H1 (cell line): ENCODE data around the gene RPRD1A. TPM values are rescaled to one million over a fixed set of nuclear protein-coding genes. Genes with fewer than 3 reads are reported as not detected.

Experiments
- CTCF ChIA-PET: fragments of 300-600 bp; sonication (Branson Sonifier 250); formaldehyde crosslinking; loops from one replicate; lab custom pipeline; 2021; ENCODE audit not compliant: partially characterized antibody; lab: Charles Lee
- POLR2A ChIA-PET: fragments of 300-600 bp; sonication (Branson Sonifier 250); formaldehyde crosslinking; loops from one replicate; lab custom pipeline; 2021; ENCODE audit warnings: inconsistent platforms; ENCODE audit not compliant: partially characterized antibody; lab: Charles Lee
- DNase-seq, 2 experiments: peaks; one replicate each; pipeline versions ENCODE4 v3.0.0 to v3.0.0-alpha.2; 2010 to 2022; ENCODE audit warnings: low spot score in 2 of 2, low read depth in 1 of 2, mixed read lengths in 1 of 2
- FAIRE-seq: peaks from 2 replicates; lab custom pipeline; 2011; peaks lifted over from hg19 to GRCh38; lab: Jason Lieb, UNC
- H2AFZ ChIP-seq: 2 replicates; pipeline ENCODE4 v1.8.1; 2012; ENCODE audit warnings: low read length, inconsistent platforms
- H2AK5ac ChIP-seq: 2 replicates; pipeline ENCODE4 v1.6.1; 2013; ENCODE audit warnings: low read depth, low read length
- H2BK120ac ChIP-seq: replicated peaks from 2 replicates; pipeline ENCODE3; 2013; ENCODE audit warnings: low read depth, low read length, inconsistent platforms
- H2BK12ac ChIP-seq: 2 replicates; pipeline ENCODE4 v1.6.1; 2013; ENCODE audit warnings: low read depth, low read length
- H2BK15ac ChIP-seq: 2 replicates; pipeline ENCODE4 v1.6.1; 2013; ENCODE audit warnings: low read length
- H2BK20ac ChIP-seq: 2 replicates; pipeline ENCODE4 v1.6.1; 2013; ENCODE audit warnings: low read length
- H2BK5ac ChIP-seq: 2 replicates; pipeline ENCODE4 v1.6.1; 2013; ENCODE audit warnings: low read depth, low read length
- H3K14ac ChIP-seq: 2 replicates; pipeline ENCODE4 v1.6.1; 2013; ENCODE audit warnings: inconsistent platforms; ENCODE audit not compliant: insufficient read length
- H3K18ac ChIP-seq: 2 replicates; pipeline ENCODE4 v1.6.1; 2013; ENCODE audit warnings: low read length; ENCODE audit errors: extremely low read depth
- H3K23ac ChIP-seq: 2 replicates; pipeline ENCODE4 v1.6.1; 2013; ENCODE audit warnings: inconsistent platforms; ENCODE audit not compliant: insufficient read length
- H3K23me2 ChIP-seq: 2 replicates; pipeline ENCODE4 v1.6.1; 2013; ENCODE audit warnings: low read depth, low read length
- H3K27ac ChIP-seq: 2 replicates; pipeline ENCODE4 v1.6.1; 2011; ENCODE audit warnings: low read depth, low read length, inconsistent platforms
- H3K27me3 ChIP-seq, 4 experiments: replicated peaks in 1 of 4; 1 replicate in 1 of 4; 2 replicates in 3 of 4; pipeline versions ENCODE4 v1.6.1 to v1.8.1; 2011 to 2013; ENCODE audit warnings: low read length in 3 of 4, mild to moderate bottlenecking in 3 of 4, inconsistent platforms in 2 of 4, mixed read lengths in 2 of 4, moderate library complexity in 1 of 4; ENCODE audit not compliant: control insufficient read depth in 3 of 4, insufficient read depth in 3 of 4; ENCODE audit errors: extremely low read depth in 1 of 4
- H3K36me3 ChIP-seq, 4 experiments: 2 replicates each; pipeline versions ENCODE4 v1.6.1 to v1.8.1; 2011 to 2013; ENCODE audit warnings: mild to moderate bottlenecking in 4 of 4, low read length in 3 of 4, moderate library complexity in 2 of 4, control low read depth in 1 of 4, inconsistent platforms in 1 of 4; ENCODE audit not compliant: insufficient read depth in 4 of 4, control insufficient read depth in 2 of 4
- H3K4ac ChIP-seq: replicated peaks from 2 replicates; pipeline ENCODE3; 2013; ENCODE audit warnings: low read length, low read depth, mixed read lengths, inconsistent platforms; ENCODE audit not compliant: insufficient read length
- H3K4me1 ChIP-seq, 4 experiments: replicated peaks in 1 of 4; 1 replicate in 1 of 4; 2 replicates in 3 of 4; pipeline versions ENCODE4 v1.6.1 to v1.8.1; 2011 to 2013; ENCODE audit warnings: low read length in 3 of 4, inconsistent platforms in 2 of 4, mixed read lengths in 1 of 4; ENCODE audit not compliant: insufficient read depth in 4 of 4, control insufficient read depth in 3 of 4
- H3K4me2 ChIP-seq, 2 experiments: 2 replicates each; pipeline versions ENCODE4 v1.6.1 to v1.8.1; 2011 to 2013; ENCODE audit warnings: low read depth in 2 of 2, low read length in 2 of 2, control low read depth in 1 of 2, inconsistent platforms in 1 of 2, mild to moderate bottlenecking in 1 of 2; ENCODE audit not compliant: insufficient read depth in 1 of 2
- H3K4me3 ChIP-seq, 4 experiments: fragments of 200-600, 300-600 bp in 1 of 4; sonication (generic), shearing (Covaris generic), sonication (Bioruptor Twin) in 1 of 4; 2 replicates each; pipeline versions ENCODE4 v1.5.1 to v1.8.1; 2011 to 2016; ENCODE audit warnings: low read length in 4 of 4, low read depth in 3 of 4, control low read depth in 2 of 4, inconsistent platforms in 2 of 4, mild to moderate bottlenecking in 2 of 4, mixed read lengths in 1 of 4, moderate library complexity in 1 of 4; ENCODE audit not compliant: insufficient read depth in 2 of 4; ENCODE audit errors: extremely low read depth in 1 of 4
- H3K56ac ChIP-seq: replicated peaks from 2 replicates; pipeline ENCODE3; 2013; ENCODE audit warnings: low read depth, mild to moderate bottlenecking, mixed read lengths, low read length, inconsistent platforms; ENCODE audit not compliant: insufficient read length
- H3K79me1 ChIP-seq: 2 replicates; pipeline ENCODE4 v1.6.1; 2013; ENCODE audit warnings: low read depth, low read length, control low read depth
- H3K79me2 ChIP-seq, 2 experiments: 2 replicates each; pipeline versions ENCODE4 v1.6.1 to v1.8.1; 2012 to 2013; ENCODE audit warnings: low read length in 2 of 2, mild to moderate bottlenecking in 2 of 2, inconsistent platforms in 1 of 2; ENCODE audit not compliant: insufficient read depth in 2 of 2, control insufficient read depth in 1 of 2
- H3K9ac ChIP-seq, 4 experiments: replicated peaks in 1 of 4; 1 replicate in 1 of 4; 2 replicates in 3 of 4; pipeline versions ENCODE4 v1.6.1 to v1.8.1; 2011 to 2013; ENCODE audit warnings: low read depth in 3 of 4, low read length in 3 of 4, control low read depth in 2 of 4, mild to moderate bottlenecking in 2 of 4, moderate library complexity in 2 of 4, inconsistent platforms in 1 of 4; ENCODE audit errors: extremely low read depth in 1 of 4
- H3K9me3 ChIP-seq, 2 experiments: 2 replicates each; pipeline versions ENCODE4 v1.6.1 to v1.8.1; 2012 to 2013; ENCODE audit warnings: mild to moderate bottlenecking in 2 of 2, moderate library complexity in 2 of 2, control low read depth in 1 of 2, inconsistent platforms in 1 of 2, low read depth in 1 of 2, low read length in 1 of 2, mixed read lengths in 1 of 2; ENCODE audit not compliant: insufficient read depth in 2 of 2
- H4K20me1 ChIP-seq, 2 experiments: replicated peaks in 1 of 2; 2 replicates each; pipeline versions ENCODE3 to v1.8.1; 2011 to 2013; ENCODE audit warnings: inconsistent platforms in 2 of 2, low read length in 2 of 2, mild to moderate bottlenecking in 1 of 2; ENCODE audit not compliant: insufficient read depth in 2 of 2, control insufficient read depth in 1 of 2
- H4K5ac ChIP-seq: 2 replicates; pipeline ENCODE4 v1.6.1; 2013; ENCODE audit warnings: low read length, low read depth, mixed read lengths, inconsistent platforms; ENCODE audit not compliant: insufficient read length
- H4K8ac ChIP-seq: 2 replicates; pipeline ENCODE4 v1.8.0; 2013; ENCODE audit warnings: mild to moderate bottlenecking, moderate library complexity, low read length, inconsistent platforms; ENCODE audit not compliant: insufficient read depth; ENCODE audit errors: extremely low read depth
- H4K91ac ChIP-seq: replicated peaks from 2 replicates; pipeline ENCODE3; 2013; ENCODE audit warnings: low read length, mixed read lengths, inconsistent platforms; ENCODE audit not compliant: insufficient read length
- BACH1 ChIP-seq: IDR thresholded peaks from 2 replicates; pipeline ENCODE4 v1.6.1; 2012; ENCODE audit warnings: low read length, improper control_type of control experiment
- BCL11A ChIP-seq, 2 experiments: IDR thresholded peaks; one replicate each; pipeline ENCODE4 v1.6.1; 2011; ENCODE audit warnings: low read depth in 2 of 2, low read length in 2 of 2, mild to moderate bottlenecking in 2 of 2
- BRCA1 ChIP-seq: IDR thresholded peaks from 2 replicates; pipeline ENCODE4 v1.6.1; 2012; ENCODE audit warnings: low read depth, low read length, improper control_type of control experiment
- CBX8 ChIP-seq: fragments of 300-800, 300-1000 bp; sonication (generic); IDR thresholded peaks from 2 replicates; pipeline ENCODE4 v1.7.1; 2016; ENCODE audit warnings: low read depth, low read length, borderline replicate concordance
- CEBPB ChIP-seq: IDR thresholded peaks from 2 replicates; pipeline ENCODE4 v1.6.1; 2012; ENCODE audit warnings: low read depth, low read length
- EP300 ChIP-seq, 2 experiments: IDR thresholded peaks; 1 replicate in 1 of 2; 2 replicates in 1 of 2; pipeline ENCODE4 v1.6.1; 2011 to 2012; ENCODE audit warnings: low read depth in 2 of 2, low read length in 2 of 2, mild to moderate bottlenecking in 2 of 2, borderline replicate concordance in 1 of 2, inconsistent platforms in 1 of 2, moderate library complexity in 1 of 2
- GABPA ChIP-seq: IDR thresholded peaks from 2 replicates; pipeline ENCODE4 v1.6.1; 2011; ENCODE audit warnings: mild to moderate bottlenecking, low read length, moderate library complexity, borderline replicate concordance; ENCODE audit not compliant: insufficient read depth
- HDAC2 ChIP-seq, 2 experiments: fragments of 300-600 bp in 1 of 2; sonication (generic) in 1 of 2; IDR thresholded peaks; 2 replicates each; pipeline ENCODE4 v1.6.1; 2011 to 2012; ENCODE audit warnings: low read depth in 2 of 2, low read length in 2 of 2, mild to moderate bottlenecking in 2 of 2, moderate library complexity in 2 of 2, borderline replicate concordance in 1 of 2, inconsistent platforms in 1 of 2
- NRF1 ChIP-seq: IDR thresholded peaks from 2 replicates; pipeline ENCODE4 v1.6.1; 2011; ENCODE audit warnings: mild to moderate bottlenecking, low read depth, low read length, improper control_type of control experiment
- POU5F1 ChIP-seq: IDR thresholded peaks from 2 replicates; pipeline ENCODE4 v1.6.1; 2011; ENCODE audit warnings: low read depth, mild to moderate bottlenecking, low read length, moderate library complexity
- RAD21 ChIP-seq, 2 experiments: IDR thresholded peaks in 1 of 2; conservative IDR thresholded peaks in 1 of 2; 2 replicates each; pipeline ENCODE4 v1.6.1; 2011; ENCODE audit warnings: low read depth in 2 of 2, low read length in 2 of 2, improper control_type of control experiment in 1 of 2, inconsistent platforms in 1 of 2, mild to moderate bottlenecking in 1 of 2, moderate library complexity in 1 of 2
- TAF1 ChIP-seq: IDR thresholded peaks from 2 replicates; pipeline ENCODE4 v1.6.1; 2011; ENCODE audit warnings: mild to moderate bottlenecking, low read depth, low read length
- polyA plus RNA-seq, 7 experiments: library from polyadenylated mRNA; depleted of rRNA in 3 of 7; stranded (reverse) in 5 of 7; unstranded in 2 of 7; fragments of >200 nt in 5 of 7; fragments of 200-250 nt in 2 of 7; gene quantifications; 1 replicate in 5 of 7; 2 replicates in 1 of 7; 4 replicates in 1 of 7; pipeline versions ENCODE4 v1.2.1 to v1.2.3, GENCODE V29; 2011 to 2013; ENCODE audit warnings: missing spikeins in 2 of 7, mixed read lengths in 2 of 7
- total RNA-seq: library from RNA; stranded (reverse); fragmentation: NEBNext Ultra II Directional; extraction: Animal tissue kit (Norgen Biotek cat#: 25700); gene quantifications from 2 replicates; pipeline ENCODE4 v1.2.1, GENCODE V29; 2021
- TF ChIP-seq, protein P1 (sequence below): IDR thresholded peaks from 2 replicates; pipeline ENCODE4 v1.6.1; 2012; ENCODE audit warnings: low read length, inconsistent platforms

Gene RPRD1A
- total and polyA plus RNA-seq, 2 of the 8 experiments (the other 6 are each of a cell fraction or from before 2014, with no cell fraction given): 40.5 to 106 TPM

DNA sequence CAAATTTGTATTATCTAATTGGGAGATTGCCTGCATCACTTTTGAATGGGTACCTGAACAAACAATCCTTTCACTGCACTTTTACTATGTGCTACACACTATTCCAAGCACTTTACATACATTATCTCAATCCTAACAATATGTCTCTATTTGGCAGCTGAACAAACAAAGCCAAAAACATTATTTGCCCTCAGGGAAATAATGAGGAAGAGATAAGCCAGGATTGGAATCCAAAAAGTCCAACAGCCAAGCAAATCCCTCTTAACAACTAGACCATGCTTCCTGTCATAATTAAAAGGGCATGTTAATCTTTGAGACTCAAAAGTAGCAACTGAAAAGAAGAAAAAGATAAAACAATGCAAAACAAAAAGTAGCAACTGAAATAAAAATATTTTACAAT, 32.1 kb downstream of the RPRD1A start:
- H3K79me2 ChIP-seq: peaks cover 0 to 92% of the 10 kb centered on the region in 2 experiments; a peak in 2 of 4 replicates
- no peak overlapping the region for H4K5ac ChIP-seq
- no peak overlapping the region for H3K18ac ChIP-seq
- no peak overlapping the region for H3K4me3 ChIP-seq
- no peak overlapping the region for H2BK120ac ChIP-seq
- ChIA-PET POLR2A (no interaction called here), CTCF (interaction anchor here (1.4 kb wide), 1 partner anchor 17 kb away, joined by 4 read pairs; no protein-coding TSS in a partner anchor)
- no peak overlapping the region for H2BK20ac ChIP-seq
- H2BK15ac ChIP-seq: no peak overlapping the region
- no peak overlapping the region for H3K9ac ChIP-seq
- no peak overlapping the region for H3K23ac ChIP-seq
- no peak overlapping the region for H2BK5ac ChIP-seq
- H2AFZ ChIP-seq: no peak overlapping the region
- no peaks in the 10 kb centered on the region for H3K23me2 ChIP-seq
- H3K4ac ChIP-seq: no peak overlapping the region
- H3K36me3 ChIP-seq: peaks cover 0 to 46% (median 22%) of the 10 kb centered on the region in 4 experiments; a peak in 5 of 8 replicates
- H3K56ac ChIP-seq: no peak overlapping the region
- FAIRE-seq: no peak
- no peak overlapping the region for H2BK12ac ChIP-seq
- no peak overlapping the region for H3K4me2 ChIP-seq
- no peaks in the 10 kb centered on the region for H3K27me3 ChIP-seq
- no peak overlapping the region for H4K91ac ChIP-seq
- no peak for DNase-seq
- no peaks in the 10 kb centered on the region; the same call in none of the 2 replicates for H3K79me1 ChIP-seq
- H4K20me1 ChIP-seq: peaks cover 0 to 5% of the 10 kb centered on the region in 2 experiments
- H3K27ac ChIP-seq: no peak overlapping the region
- H2AK5ac ChIP-seq: no peak overlapping the region
- H3K9me3 ChIP-seq: peaks cover 13 to 14% of the 10 kb centered on the region in 2 experiments
- H3K14ac ChIP-seq: no peak overlapping the region
- no peak overlapping the region for H4K8ac ChIP-seq
- H3K4me1 ChIP-seq: no peaks in the 10 kb centered on the region
- TF ChIP-seq BACH1 (no peak), BRCA1 (no peak), NRF1 (no peak), CBX8 (no peak), GABPA (no peak), HDAC2 (IDR thresholded peaks at IDR 0.05; ENCODE audit: borderline replicate concordance in 1 of 2, low read depth in 2 of 2, low read length in 2 of 2) (no peak), CEBPB (no peak), TAF1 (no peak), EP300 (IDR thresholded peaks at IDR 0.05; ENCODE audit: borderline replicate concordance in 1 of 2, low read depth in 2 of 2, low read length in 2 of 2) (no peak), BCL11A (IDR thresholded peaks at IDR 0.05; ENCODE audit: low read depth in 2 of 2, low read length in 2 of 2) (no peak), RAD21 (IDR thresholded peaks at IDR 0.05 in 1 of 2, conservative IDR thresholded peaks at IDR 0.05 in 1 of 2; ENCODE audit: low read depth in 2 of 2, low read length in 2 of 2) (no peak), POU5F1 (no peak)
- TF ChIP-seq, protein P1, sequence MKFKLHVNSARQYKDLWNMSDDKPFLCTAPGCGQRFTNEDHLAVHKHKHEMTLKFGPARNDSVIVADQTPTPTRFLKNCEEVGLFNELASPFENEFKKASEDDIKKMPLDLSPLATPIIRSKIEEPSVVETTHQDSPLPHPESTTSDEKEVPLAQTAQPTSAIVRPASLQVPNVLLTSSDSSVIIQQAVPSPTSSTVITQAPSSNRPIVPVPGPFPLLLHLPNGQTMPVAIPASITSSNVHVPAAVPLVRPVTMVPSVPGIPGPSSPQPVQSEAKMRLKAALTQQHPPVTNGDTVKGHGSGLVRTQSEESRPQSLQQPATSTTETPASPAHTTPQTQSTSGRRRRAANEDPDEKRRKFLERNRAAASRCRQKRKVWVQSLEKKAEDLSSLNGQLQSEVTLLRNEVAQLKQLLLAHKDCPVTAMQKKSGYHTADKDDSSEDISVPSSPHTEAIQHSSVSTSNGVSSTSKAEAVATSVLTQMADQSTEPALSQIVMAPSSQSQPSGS: no peak
